SK-N-SH (cell line): ENCODE results near the gene HOMER1. TPM values are rescaled to one million over a fixed set of nuclear protein-coding genes. Genes with fewer than 3 reads are reported as not detected.

ENCODE experiments used
- CTCF ChIA-PET: fragments of 300-600, 350-600 bp; formaldehyde crosslinking; extraction: SDS; loops from one replicate; lab custom pipeline; 2021; lab: Yijun Ruan, JAX
- POLR2A ChIA-PET: fragments of 350-600 bp; sonication (Branson Sonifier 250); formaldehyde crosslinking; extraction: SDS; loops from one replicate; lab custom pipeline; 2020; ENCODE audit warnings: antibody characterized with exemption, inconsistent platforms; lab: Yijun Ruan, JAX
- DNase-seq: peaks from one replicate; pipeline ENCODE4 v3.0.0; 2012
- H2AFZ ChIP-seq: fragments of 200-600 bp; sonication (generic); 2 replicates; pipeline ENCODE4 v1.8.1; 2016; ENCODE audit warnings: antibody characterized with exemption, mild to moderate bottlenecking, low read depth
- H3F3A ChIP-seq: fragments of 200-600 bp; sonication (generic); replicated peaks from 2 replicates; pipeline ENCODE3; 2016; ENCODE audit warnings: antibody characterized with exemption, mild to moderate bottlenecking; ENCODE audit not compliant: insufficient read depth
- H3K27ac ChIP-seq, 2 experiments: fragments of 200-500 bp in 1 of 2; fragments of 200-600 bp in 1 of 2; sonication (Bioruptor generic) in 1 of 2; sonication (generic), shearing (Covaris generic) in 1 of 2; 2 replicates each; pipeline versions ENCODE4 v1.5.1 to v1.6.1; 2014 to 2016; ENCODE audit warnings: low read depth in 2 of 2, inconsistent platforms in 1 of 2, low read length in 1 of 2, mild to moderate bottlenecking in 1 of 2, mixed read lengths in 1 of 2
- H3K27me3 ChIP-seq: fragments of 200-600 bp; sonication (generic), shearing (Covaris generic); 2 replicates; pipeline ENCODE4 v1.6.1; 2016; ENCODE audit warnings: mixed run types; ENCODE audit not compliant: insufficient read depth
- H3K36me3 ChIP-seq, 2 experiments: fragments of 200-500 bp in 1 of 2; fragments of 200-600 bp in 1 of 2; sonication (Bioruptor generic) in 1 of 2; sonication (generic) in 1 of 2; replicated peaks in 1 of 2; 2 replicates each; pipeline versions ENCODE3 to v1.5.1; 2014 to 2016; ENCODE audit warnings: low read length in 1 of 2, mild to moderate bottlenecking in 1 of 2; ENCODE audit not compliant: insufficient read depth in 2 of 2, control insufficient read depth in 1 of 2
- H3K4me1 ChIP-seq, 2 experiments: fragments of 200-500 bp in 1 of 2; fragments of 200-600 bp in 1 of 2; sonication (Bioruptor generic) in 1 of 2; sonication (generic), shearing (Covaris generic) in 1 of 2; 2 replicates each; pipeline versions ENCODE4 v1.5.1 to v1.6.1; 2014 to 2016; ENCODE audit warnings: low read depth in 1 of 2, low read length in 1 of 2, mixed run types in 1 of 2; ENCODE audit not compliant: insufficient read depth in 2 of 2, control insufficient read depth in 1 of 2
- H3K4me2 ChIP-seq: fragments of 200-600 bp; sonication (generic), shearing (Covaris generic); 2 replicates; pipeline ENCODE4 v1.6.1; 2017; ENCODE audit warnings: mixed run types
- H3K4me3 ChIP-seq, 2 experiments: fragments of 200-500 bp in 1 of 2; fragments of 200-600 bp in 1 of 2; sonication (Bioruptor generic) in 1 of 2; sonication (generic), shearing (Covaris generic) in 1 of 2; 2 replicates each; pipeline versions ENCODE4 v1.5.1 to v1.8.1; 2014 to 2016; ENCODE audit warnings: low read depth in 2 of 2, inconsistent platforms in 1 of 2, low read length in 1 of 2, mild to moderate bottlenecking in 1 of 2, mixed read lengths in 1 of 2, moderate library complexity in 1 of 2
- H3K79me2 ChIP-seq: fragments of 200-600 bp; sonication (generic); 2 replicates; pipeline ENCODE4 v1.8.1; 2017; ENCODE audit warnings: mild to moderate bottlenecking; ENCODE audit not compliant: insufficient read depth
- H3K9ac ChIP-seq: fragments of 200-600 bp; sonication (generic); 2 replicates; pipeline ENCODE4 v1.6.1; 2017; ENCODE audit warnings: mixed run types
- H3K9me2 ChIP-seq: fragments of 200-600 bp; sonication (generic); 2 replicates; pipeline ENCODE4 v1.6.1; 2017; ENCODE audit warnings: mixed run types
- H3K9me3 ChIP-seq: fragments of 200-600 bp; sonication (generic); 2 replicates; pipeline ENCODE4 v1.6.1; 2017; ENCODE audit warnings: mixed run types, mild to moderate bottlenecking, moderate library complexity
- H4K20me1 ChIP-seq: fragments of 200-600 bp; sonication (generic); 2 replicates; pipeline ENCODE4 v1.6.1; 2017; ENCODE audit warnings: mild to moderate bottlenecking, mixed run types; ENCODE audit not compliant: insufficient read depth
- CHD2 ChIP-seq: fragments of 150-350 bp; IDR thresholded peaks from 2 replicates; pipeline ENCODE4 v1.6.1; 2018; ENCODE audit warnings: low read length; ENCODE audit not compliant: partially characterized antibody
- ELF1 ChIP-seq: IDR thresholded peaks from 2 replicates; pipeline ENCODE4 v1.4.0; 2012
- EP300 ChIP-seq, 2 experiments: IDR thresholded peaks; 2 replicates each; pipeline versions ENCODE4 v1.4.0 to v1.6.1; 2012; ENCODE audit warnings: borderline replicate concordance in 1 of 2, low read depth in 1 of 2, low read length in 1 of 2
- FOXJ3 ChIP-seq: sonication (generic); formaldehyde crosslinking; IDR thresholded peaks from 2 replicates; pipeline ENCODE4 v1.5.1; 2020; ENCODE audit warnings: mild to moderate bottlenecking, missing genetic modification reagents
- FOXM1 ChIP-seq: IDR thresholded peaks from 2 replicates; pipeline ENCODE4 v1.4.0; 2012; ENCODE audit warnings: low read depth, mild to moderate bottlenecking
- GABPA ChIP-seq: IDR thresholded peaks from 2 replicates; pipeline ENCODE4 v1.4.0; 2012; ENCODE audit warnings: low read depth, mild to moderate bottlenecking
- JUND ChIP-seq: IDR thresholded peaks from 2 replicates; pipeline ENCODE4 v1.4.0; 2012
- RXRA ChIP-seq: IDR thresholded peaks from 2 replicates; pipeline ENCODE4 v1.4.0; 2012; ENCODE audit warnings: low read depth, mild to moderate bottlenecking, borderline replicate concordance
- SIN3A ChIP-seq: IDR thresholded peaks from 2 replicates; pipeline ENCODE4 v1.6.1; 2012; ENCODE audit warnings: low read depth, mild to moderate bottlenecking, low read length, moderate library complexity, borderline replicate concordance
- TAF1 ChIP-seq: IDR thresholded peaks from 2 replicates; pipeline ENCODE4 v1.6.1; 2012; ENCODE audit warnings: low read depth, mild to moderate bottlenecking, low read length, moderate library complexity, borderline replicate concordance
- TCF12 ChIP-seq: IDR thresholded peaks from 2 replicates; pipeline ENCODE4 v1.4.0; 2012
- TEAD4 ChIP-seq: IDR thresholded peaks from 2 replicates; pipeline ENCODE4 v1.4.0; 2012; ENCODE audit warnings: mild to moderate bottlenecking, borderline replicate concordance; ENCODE audit not compliant: insufficient read depth
- YY1 ChIP-seq: IDR thresholded peaks from 2 replicates; pipeline ENCODE4 v1.4.0; 2012; ENCODE audit warnings: low read depth, mild to moderate bottlenecking
- whole genome bisulfite sequencing: methylation state at CpG from one replicate; pipeline ENCODE4 v1.1.6; 2017; ENCODE audit warnings: low lambda C conversion rate; 5-methylcytosine and 5-hydroxymethylcytosine counted together
- polyA plus RNA-seq, 3 experiments: library from polyadenylated mRNA; depleted of rRNA; stranded (reverse); fragments of >200 nt; gene quantifications; 2 replicates each; pipeline ENCODE4 v1.2.3, GENCODE V29; 2012
- TF ChIP-seq, protein P1 (sequence below): IDR thresholded peaks from 2 replicates; pipeline ENCODE4 v1.4.0; 2012; ENCODE audit warnings: low read depth, borderline replicate concordance
- TF ChIP-seq, protein P2 (sequence below): fragments of 200-600 bp; sonication (generic); IDR thresholded peaks from 2 replicates; pipeline ENCODE4 v1.6.1; 2017; ENCODE audit warnings: antibody characterized with exemption, mild to moderate bottlenecking, moderate library complexity
- TF ChIP-seq, protein P3 (sequence below): IDR thresholded peaks from 2 replicates; pipeline ENCODE4 v1.4.0; 2012; ENCODE audit warnings: low read depth, borderline replicate concordance
- TF ChIP-seq, protein P4 (sequence below): IDR thresholded peaks from 2 replicates; pipeline ENCODE4 v1.4.0; 2012; ENCODE audit warnings: low read depth

HOMER1 gene
- polyA plus RNA-seq, 1 of the 3 experiments (the other 2 are of a cell fraction) = 2.2 TPM

DNA sequence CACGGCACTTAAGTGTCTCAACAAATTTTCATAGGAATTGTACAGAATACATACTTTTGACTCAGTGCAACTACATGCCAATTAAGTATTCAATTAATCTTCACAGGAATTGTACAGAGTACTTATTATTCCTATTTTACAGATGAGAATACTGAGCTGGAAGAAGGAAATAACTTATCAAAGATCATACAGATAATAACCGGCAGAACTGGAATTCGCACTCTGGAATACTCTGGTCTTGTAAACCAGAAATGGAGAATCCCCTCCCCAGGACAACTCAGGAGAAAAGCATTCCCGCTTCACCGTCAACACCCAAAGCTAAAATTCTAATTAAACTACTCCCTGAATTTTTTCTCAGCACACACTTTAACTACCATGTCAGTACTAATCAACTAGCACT, 112.7 kb downstream of the HOMER1 start:
- H3K36me3 ChIP-seq = peaks cover 4 to 8% of the 10 kb centered on the region in 2 experiments
- no peak for DNase-seq
- TF ChIP-seq ELF1 (no peak), CHD2 (no peak), SIN3A (no peak), TAF1 (no peak), FOXJ3 (CRISPR knock-in tag) (no peak), TCF12 (no peak), FOXM1 (no peak), RXRA (no peak), YY1 (no peak), GABPA (no peak), TEAD4 (no peak), EP300 (IDR thresholded peaks at IDR 0.05; ENCODE audit: borderline replicate concordance in 1 of 2, low read depth in 1 of 2, low read length in 1 of 2) (no peak), JUND (no peak)
- TF ChIP-seq, protein P1, sequence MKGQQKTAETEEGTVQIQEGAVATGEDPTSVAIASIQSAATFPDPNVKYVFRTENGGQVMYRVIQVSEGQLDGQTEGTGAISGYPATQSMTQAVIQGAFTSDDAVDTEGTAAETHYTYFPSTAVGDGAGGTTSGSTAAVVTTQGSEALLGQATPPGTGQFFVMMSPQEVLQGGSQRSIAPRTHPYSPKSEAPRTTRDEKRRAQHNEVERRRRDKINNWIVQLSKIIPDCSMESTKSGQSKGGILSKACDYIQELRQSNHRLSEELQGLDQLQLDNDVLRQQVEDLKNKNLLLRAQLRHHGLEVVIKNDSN = no peak
- TF ChIP-seq, protein P2, sequence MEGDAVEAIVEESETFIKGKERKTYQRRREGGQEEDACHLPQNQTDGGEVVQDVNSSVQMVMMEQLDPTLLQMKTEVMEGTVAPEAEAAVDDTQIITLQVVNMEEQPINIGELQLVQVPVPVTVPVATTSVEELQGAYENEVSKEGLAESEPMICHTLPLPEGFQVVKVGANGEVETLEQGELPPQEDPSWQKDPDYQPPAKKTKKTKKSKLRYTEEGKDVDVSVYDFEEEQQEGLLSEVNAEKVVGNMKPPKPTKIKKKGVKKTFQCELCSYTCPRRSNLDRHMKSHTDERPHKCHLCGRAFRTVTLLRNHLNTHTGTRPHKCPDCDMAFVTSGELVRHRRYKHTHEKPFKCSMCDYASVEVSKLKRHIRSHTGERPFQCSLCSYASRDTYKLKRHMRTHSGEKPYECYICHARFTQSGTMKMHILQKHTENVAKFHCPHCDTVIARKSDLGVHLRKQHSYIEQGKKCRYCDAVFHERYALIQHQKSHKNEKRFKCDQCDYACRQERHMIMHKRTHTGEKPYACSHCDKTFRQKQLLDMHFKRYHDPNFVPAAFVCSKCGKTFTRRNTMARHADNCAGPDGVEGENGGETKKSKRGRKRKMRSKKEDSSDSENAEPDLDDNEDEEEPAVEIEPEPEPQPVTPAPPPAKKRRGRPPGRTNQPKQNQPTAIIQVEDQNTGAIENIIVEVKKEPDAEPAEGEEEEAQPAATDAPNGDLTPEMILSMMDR = no peak
- TF ChIP-seq, protein P3, sequence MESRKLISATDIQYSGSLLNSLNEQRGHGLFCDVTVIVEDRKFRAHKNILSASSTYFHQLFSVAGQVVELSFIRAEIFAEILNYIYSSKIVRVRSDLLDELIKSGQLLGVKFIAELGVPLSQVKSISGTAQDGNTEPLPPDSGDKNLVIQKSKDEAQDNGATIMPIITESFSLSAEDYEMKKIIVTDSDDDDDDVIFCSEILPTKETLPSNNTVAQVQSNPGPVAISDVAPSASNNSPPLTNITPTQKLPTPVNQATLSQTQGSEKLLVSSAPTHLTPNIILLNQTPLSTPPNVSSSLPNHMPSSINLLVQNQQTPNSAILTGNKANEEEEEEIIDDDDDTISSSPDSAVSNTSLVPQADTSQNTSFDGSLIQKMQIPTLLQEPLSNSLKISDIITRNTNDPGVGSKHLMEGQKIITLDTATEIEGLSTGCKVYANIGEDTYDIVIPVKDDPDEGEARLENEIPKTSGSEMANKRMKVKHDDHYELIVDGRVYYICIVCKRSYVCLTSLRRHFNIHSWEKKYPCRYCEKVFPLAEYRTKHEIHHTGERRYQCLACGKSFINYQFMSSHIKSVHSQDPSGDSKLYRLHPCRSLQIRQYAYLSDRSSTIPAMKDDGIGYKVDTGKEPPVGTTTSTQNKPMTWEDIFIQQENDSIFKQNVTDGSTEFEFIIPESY = no peak
- TF ChIP-seq, protein P4, sequence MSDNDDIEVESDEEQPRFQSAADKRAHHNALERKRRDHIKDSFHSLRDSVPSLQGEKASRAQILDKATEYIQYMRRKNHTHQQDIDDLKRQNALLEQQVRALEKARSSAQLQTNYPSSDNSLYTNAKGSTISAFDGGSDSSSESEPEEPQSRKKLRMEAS = no peak
- TF ChIP-seq, all 33 proteins: peak for 0
- no peak overlapping the region for H3K9ac ChIP-seq
- H4K20me1 ChIP-seq = no peaks in the 10 kb centered on the region
- no peaks in the 10 kb centered on the region for H3K27me3 ChIP-seq
- ChIA-PET CTCF (no interaction called here), POLR2A (no interaction called here)
- WGBS = 86% methylated on average over 5 of the region's 5 CpGs
- no peak overlapping the region for H3K4me3 ChIP-seq
- no peaks in the 10 kb centered on the region for H3F3A ChIP-seq
- no peaks in the 10 kb centered on the region for H3K9me2 ChIP-seq
- H2AFZ ChIP-seq = no peak overlapping the region
- no peak overlapping the region for H3K27ac ChIP-seq
- no peaks in the 10 kb centered on the region for H3K79me2 ChIP-seq
- no peak overlapping the region for H3K4me2 ChIP-seq
- no peaks in the 10 kb centered on the region for H3K9me3 ChIP-seq
- no peaks in the 10 kb centered on the region for H3K4me1 ChIP-seq
